Immature natural killer cell (primary cell): ENCODE measurements around the gene AAGAB. TPM values are rescaled to one million over a fixed set of nuclear protein-coding genes. Genes with fewer than 3 reads are reported as not detected.

Experiments used
- DNase-seq, 3 donors: peaks; one replicate each; pipeline ENCODE4 v3.0.0; 2022; ENCODE audit warnings: mixed read lengths in 1 of 3
- H3K27ac Mint-ChIP-seq, 6 donors: one replicate each; pipeline ENCODE4 v1.8.0; 2020; ENCODE audit warnings: mixed read lengths in 6 of 6, mild to moderate bottlenecking in 5 of 6, inconsistent platforms in 4 of 6, moderate library complexity in 3 of 6
- H3K27me3 Mint-ChIP-seq, 3 donors: one replicate each; pipeline ENCODE4 v1.8.0; 2020 to 2021; ENCODE audit warnings: low read depth in 3 of 3, mild to moderate bottlenecking in 3 of 3, mixed read lengths in 3 of 3, moderate library complexity in 3 of 3, inconsistent platforms in 1 of 3
- H3K36me3 Mint-ChIP-seq, 3 donors: one replicate each; pipeline ENCODE4 v1.8.0; 2020; ENCODE audit warnings: mixed read lengths in 3 of 3, inconsistent platforms in 2 of 3, mild to moderate bottlenecking in 2 of 3
- H3K4me1 Mint-ChIP-seq, 2 donors: one replicate each; pipeline ENCODE4 v1.8.0; 2020; ENCODE audit warnings: inconsistent platforms in 2 of 2, mild to moderate bottlenecking in 2 of 2, mixed read lengths in 2 of 2, moderate library complexity in 1 of 2
- H3K4me3 Mint-ChIP-seq, 5 donors: one replicate each; pipeline ENCODE4 v1.8.0; 2020; ENCODE audit warnings: mild to moderate bottlenecking in 5 of 5, mixed read lengths in 5 of 5, inconsistent platforms in 3 of 5, moderate library complexity in 3 of 5
- H3K9me3 Mint-ChIP-seq, 6 donors: one replicate each; pipeline ENCODE4 v1.8.0; 2020; ENCODE audit warnings: mild to moderate bottlenecking in 6 of 6, mixed read lengths in 6 of 6, inconsistent platforms in 4 of 6, moderate library complexity in 3 of 6
- polyA plus RNA-seq, 3 donors: library from polyadenylated mRNA; unstranded; fragments of 300-500 nt; fragmentation: Illumina TruSeq; gene quantifications; one replicate each; pipeline ENCODE4 v1.2.3, GENCODE V29; 2021

The AAGAB gene
- polyA plus RNA-seq, 3 donors from 2014 or later, result 55.5 to 77.0 (median 59.1) TPM

DNA sequence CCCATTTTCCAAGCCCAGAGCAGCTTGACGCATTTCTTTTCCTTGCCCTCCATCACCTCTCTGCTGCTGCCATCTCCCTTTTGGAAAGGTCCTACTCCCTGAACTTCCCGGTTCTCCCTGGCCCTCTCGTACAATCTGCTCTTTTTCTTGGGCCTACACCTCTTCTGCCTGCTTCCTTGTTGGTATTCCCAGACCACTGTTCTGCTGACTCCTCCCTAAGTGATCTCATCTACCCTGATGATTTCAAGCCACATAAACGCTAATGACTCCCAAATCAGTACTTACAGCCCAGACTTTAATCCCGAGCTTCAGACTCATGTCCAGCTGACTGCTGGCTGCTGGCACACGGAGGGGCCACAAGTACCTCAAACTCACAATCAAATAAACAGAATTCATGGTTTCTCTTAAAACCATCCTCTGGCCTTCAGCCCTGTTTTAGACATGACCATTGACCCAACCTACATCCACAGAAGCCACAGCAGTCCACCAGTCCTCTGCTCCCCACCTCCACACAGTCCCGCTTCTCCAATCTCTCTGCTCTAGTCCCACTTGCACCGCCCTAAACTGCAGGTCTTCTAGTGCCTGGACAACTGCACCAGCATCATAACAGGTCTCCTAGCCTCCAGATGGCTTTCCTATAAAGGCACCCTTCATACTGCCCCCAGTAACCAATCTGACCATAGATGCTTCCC lies 57.6 kb downstream of the AAGAB start:
- peak overlapping the region; percentile 34 to 90 (median 52) for H3K27ac Mint-ChIP-seq
- DNase-seq, result no peak
- H3K9me3 Mint-ChIP-seq, result no peaks in the 10 kb centered on the region
- H3K4me3 Mint-ChIP-seq, result no peak overlapping the region
- H3K36me3 Mint-ChIP-seq, result peaks cover 14 to 33% (median 18%) of the 10 kb centered on the region in 3 donors
- peaks cover 3 to 4% (median 4%) of the 10 kb centered on the region in 3 donors for H3K27me3 Mint-ChIP-seq
- peaks cover 6 to 18% of the 10 kb centered on the region in 2 donors for H3K4me1 Mint-ChIP-seq

DNA sequence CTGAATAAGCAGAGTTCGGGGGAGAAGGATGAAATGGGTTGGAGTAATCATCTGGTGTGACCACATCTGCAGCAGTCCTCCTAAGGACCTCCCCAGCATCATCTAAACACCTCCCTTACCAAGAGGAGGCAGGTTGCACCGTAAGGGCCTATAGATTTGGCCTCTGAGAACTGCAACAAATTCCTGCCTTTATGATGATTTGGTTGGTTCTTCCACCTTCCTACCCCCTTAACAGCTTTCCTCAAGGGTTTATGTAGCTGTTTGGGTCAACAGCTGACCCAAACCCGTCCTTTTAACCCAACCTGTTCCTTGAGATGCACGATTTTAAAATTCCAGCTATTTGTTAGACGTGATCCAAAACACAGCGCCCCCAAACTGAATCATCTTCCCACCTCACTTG lies 58.2 kb downstream of the AAGAB start:
- Mint-ChIP-seq H3K27me3 (peaks cover 2 to 4% (median 3%) of the 10 kb centered on the region in 3 donors), H3K9me3 (no peaks in the 10 kb centered on the region), H3K27ac (peak overlapping the region in 3 of 6 donors; percentile 5 to 90 (median 71)), H3K4me1 (peaks cover 6 to 18% of the 10 kb centered on the region in 2 donors), H3K4me3 (no peak overlapping the region), H3K36me3 (peaks cover 8 to 27% (median 12%) of the 10 kb centered on the region in 3 donors)
- no peak for DNase-seq

DNA sequence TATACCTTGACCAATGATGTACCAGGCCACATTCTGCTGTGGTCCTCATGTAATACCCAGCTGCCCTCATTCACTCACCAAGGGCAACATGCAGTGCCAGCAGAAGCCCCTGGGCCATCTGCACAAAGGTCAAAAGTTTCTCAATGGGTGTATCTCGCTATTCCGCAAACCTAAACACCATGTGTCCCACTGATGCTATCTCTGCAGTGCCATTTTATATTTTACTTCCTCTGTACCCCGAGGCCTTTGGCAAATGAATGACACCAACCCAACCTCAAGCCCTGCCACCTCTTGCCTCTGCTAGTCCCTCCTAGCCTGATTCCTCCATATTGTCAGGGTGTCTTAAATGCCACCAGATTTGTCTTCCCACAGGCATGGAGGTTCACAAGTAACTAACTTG lies 59.2 kb downstream of the AAGAB start:
- Mint-ChIP-seq H3K4me1 (peaks cover 6 to 18% of the 10 kb centered on the region in 2 donors), H3K9me3 (no peaks in the 10 kb centered on the region), H3K27ac (peak overlapping the region; percentile 8 to 73 (median 33)), H3K36me3 (peaks cover 8 to 25% (median 11%) of the 10 kb centered on the region in 3 donors), H3K4me3 (no peak overlapping the region), H3K27me3 (peaks cover 2 to 4% (median 3%) of the 10 kb centered on the region in 3 donors)
- DNase-seq, result no peak

GRCh38 chr15:67194171-67195114 lies 60.0 kb downstream of the AAGAB start:
- Mint-ChIP-seq H3K27me3 (peaks cover 2 to 4% (median 3%) of the 10 kb centered on the region in 3 donors), H3K4me3 (peak overlapping the region in 1 of 5 donors; percentile 19), H3K36me3 (peaks cover 7 to 28% (median 8%) of the 10 kb centered on the region in 3 donors), H3K27ac (peak overlapping the region in 5 of 6 donors; percentile 19 to 69 (median 29)), H3K4me1 (peaks cover 6 to 18% of the 10 kb centered on the region in 2 donors), H3K9me3 (no peaks in the 10 kb centered on the region)
- DNase-seq, result no peak

DNA sequence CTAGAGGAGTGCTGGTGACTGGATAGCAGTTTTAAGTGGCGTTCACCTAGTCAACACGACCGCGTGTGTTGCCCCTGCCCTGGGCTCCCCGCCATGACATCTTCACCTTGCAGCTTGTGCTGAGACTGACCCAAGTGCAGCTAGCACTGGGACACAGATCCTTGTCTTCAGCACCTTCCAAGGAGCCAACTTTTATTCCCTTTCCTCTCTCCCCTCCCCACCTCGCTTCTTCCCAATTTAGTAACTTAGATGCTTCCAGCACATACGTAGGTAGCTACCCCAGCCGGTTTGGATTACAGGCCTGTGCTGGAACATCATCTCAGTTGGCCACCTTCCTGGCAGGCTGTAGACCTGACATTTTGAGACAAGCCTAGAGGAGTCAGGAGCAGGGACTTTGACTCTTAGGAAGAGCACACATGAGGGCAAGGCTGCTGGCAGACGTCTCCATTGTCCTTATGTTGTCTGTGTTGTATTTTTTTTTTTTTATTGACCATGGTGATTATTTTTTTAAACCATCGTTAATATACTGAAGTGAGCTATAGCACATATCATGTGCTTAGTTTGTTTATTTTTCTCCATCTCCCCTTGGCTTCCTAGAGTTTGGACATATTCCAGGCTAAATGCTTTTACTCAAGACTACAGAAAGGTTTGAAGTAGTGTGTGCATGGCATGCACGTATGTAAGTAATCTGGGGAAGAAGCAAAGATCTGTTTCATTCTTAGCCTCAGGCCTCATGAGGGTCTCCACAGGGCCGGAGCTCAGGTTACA lies 61.1 kb downstream of the AAGAB start:
- peak overlapping the region in 3 of 6 donors; percentile 19 to 69 (median 29) for H3K27ac Mint-ChIP-seq
- H3K9me3 Mint-ChIP-seq, result no peaks in the 10 kb centered on the region
- peaks cover 12 to 37% (median 14%) of the 10 kb centered on the region in 3 donors for H3K36me3 Mint-ChIP-seq
- H3K4me3 Mint-ChIP-seq, result no peak overlapping the region
- H3K4me1 Mint-ChIP-seq, result peaks cover 6 to 16% of the 10 kb centered on the region in 2 donors
- peaks cover 2 to 7% (median 3%) of the 10 kb centered on the region in 3 donors for H3K27me3 Mint-ChIP-seq
- no peak for DNase-seq

GRCh38 chr15:67192185-67192820 lies 62.2 kb downstream of the AAGAB start:
- Mint-ChIP-seq H3K9me3 (no peaks in the 10 kb centered on the region), H3K4me1 (peaks cover 6 to 12% of the 10 kb centered on the region in 2 donors), H3K4me3 (no peak overlapping the region), H3K36me3 (peaks cover 13 to 43% (median 15%) of the 10 kb centered on the region in 3 donors), H3K27ac (peak overlapping the region in 5 of 6 donors; percentile 19 to 67 (median 45)), H3K27me3 (peaks cover 2 to 7% (median 3%) of the 10 kb centered on the region in 3 donors)
- no peak for DNase-seq

- H3K4me1 Mint-ChIP-seq, result peaks cover 8 to 18% of the 10 kb centered on the region in 2 donors
These were observed 63.6 kb downstream of the AAGAB start for GRCh38 chr15:67190813-67191212.

DNA sequence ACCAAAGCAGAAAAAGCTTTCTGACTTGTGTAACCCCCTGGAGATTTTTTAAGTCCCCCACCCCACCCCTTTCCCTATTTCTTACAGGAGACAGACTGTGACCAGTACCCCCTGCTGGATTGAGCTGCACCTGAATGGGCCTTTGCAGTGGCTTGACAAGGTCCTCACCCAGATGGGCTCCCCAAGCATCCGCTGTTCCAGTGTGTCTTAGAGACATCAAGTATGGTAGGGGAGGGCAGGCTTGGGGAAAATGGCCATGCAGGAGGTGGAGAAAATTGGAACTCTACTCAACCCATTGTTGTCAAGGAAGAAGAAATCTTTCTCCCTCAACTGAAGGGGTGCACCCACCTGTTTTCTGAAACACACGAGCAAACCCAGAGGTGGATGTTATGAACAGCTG lies 64.1 kb downstream of the AAGAB start:
- H3K36me3 Mint-ChIP-seq, result peaks cover 10 to 53% (median 15%) of the 10 kb centered on the region in 3 donors
- no peak overlapping the region for H3K4me3 Mint-ChIP-seq
- DNase-seq, result no peak
- peaks cover 0 to 5% (median 4%) of the 10 kb centered on the region in 3 donors for H3K27me3 Mint-ChIP-seq
- no peaks in the 10 kb centered on the region for H3K9me3 Mint-ChIP-seq
- H3K4me1 Mint-ChIP-seq, result peaks cover 13 to 20% of the 10 kb centered on the region in 2 donors
- no peak overlapping the region for H3K27ac Mint-ChIP-seq

More at GRCh38 chr15:67190813-67191212, 63.6 kb downstream of the AAGAB start:
- H3K27me3 Mint-ChIP-seq, result peaks cover 0 to 4% (median 4%) of the 10 kb centered on the region in 3 donors
- H3K4me3 Mint-ChIP-seq, result no peak overlapping the region
- DNase-seq, result no peak
- H3K27ac Mint-ChIP-seq, result no peak overlapping the region
- no peaks in the 10 kb centered on the region for H3K9me3 Mint-ChIP-seq
- H3K36me3 Mint-ChIP-seq, result peaks cover 9 to 48% (median 18%) of the 10 kb centered on the region in 3 donors

- Mint-ChIP-seq H3K4me1 (peaks cover 21 to 29% of the 10 kb centered on the region in 2 donors), H3K27me3 (peaks cover 0 to 5% (median 4%) of the 10 kb centered on the region in 3 donors), H3K9me3 (no peaks in the 10 kb centered on the region), H3K27ac (peak overlapping the region in 1 of 6 donors; percentile 30), H3K36me3 (peaks cover 14 to 59% (median 15%) of the 10 kb centered on the region in 3 donors), H3K4me3 (no peak overlapping the region)
- DNase-seq, result no peak
These were observed 65.0 kb downstream of the AAGAB start for GRCh38 chr15:67189326-67190051.

GRCh38 chr15:67188551-67189218 lies 65.8 kb downstream of the AAGAB start:
- Mint-ChIP-seq H3K27me3 (peaks cover 0 to 5% (median 4%) of the 10 kb centered on the region in 3 donors), H3K27ac (peak overlapping the region in 3 of 6 donors; percentile 49 to 70 (median 64)), H3K4me3 (no peak overlapping the region), H3K9me3 (no peaks in the 10 kb centered on the region), H3K36me3 (peaks cover 10 to 54% (median 12%) of the 10 kb centered on the region in 3 donors), H3K4me1 (peaks cover 24 to 29% of the 10 kb centered on the region in 2 donors)
- no peak for DNase-seq

GRCh38 chr15:67187351-67187854 lies 67.1 kb downstream of the AAGAB start:
- no peak for DNase-seq
- no peak overlapping the region for H3K4me3 Mint-ChIP-seq
- H3K4me1 Mint-ChIP-seq, result peaks cover 28% of the 10 kb centered on the region in 2 donors
- H3K27ac Mint-ChIP-seq, result peak overlapping the region in 1 of 6 donors; percentile 36
- peaks cover 0 to 6% (median 4%) of the 10 kb centered on the region in 3 donors for H3K27me3 Mint-ChIP-seq
- H3K9me3 Mint-ChIP-seq, result no peaks in the 10 kb centered on the region
- peaks cover 12 to 57% (median 13%) of the 10 kb centered on the region in 3 donors for H3K36me3 Mint-ChIP-seq
